SK-N-SH treated with all-trans-retinoic acid at 6 μM for 48 hours (cell line): ENCODE data around the gene EXOC8.

Experiments
- ATAC-seq: fragments of 200-7000 bp; cut with Tn5 transposase; 3 replicates; pipeline ENCODE4 v1.9.1; 2020; ENCODE audit warnings: mild to moderate bottlenecking, moderate library complexity
- ARNTL ChIP-seq: fragments of 450-650 bp; formaldehyde crosslinking; IDR thresholded peaks from 2 replicates; pipeline ENCODE4 v1.5.0; 2020; ENCODE audit warnings: low read depth, mild to moderate bottlenecking, moderate library complexity, borderline replicate concordance
- BACH2 ChIP-seq: fragments of 250-450 bp; sonication (Bioruptor Pico); IDR thresholded peaks from 2 replicates; pipeline ENCODE4 v1.9.0; 2021; ENCODE audit warnings: mild to moderate bottlenecking, borderline replicate concordance
- CSDC2 ChIP-seq: fragments of 250-450 bp; sonication (Bioruptor Pico); IDR thresholded peaks from 2 replicates; pipeline ENCODE4 v1.5.0; 2020; ENCODE audit warnings: mild to moderate bottlenecking, moderate library complexity
- ESRRG ChIP-seq: fragments of 250-450 bp; sonication (Bioruptor Pico); IDR thresholded peaks from 2 replicates; pipeline ENCODE4 v1.6.1; 2021; ENCODE audit warnings: mild to moderate bottlenecking
- GLIS3 ChIP-seq: fragments of 250-450 bp; sonication (Bioruptor Pico); IDR thresholded peaks from 2 replicates; pipeline ENCODE4 v1.5.0; 2020; ENCODE audit warnings: mild to moderate bottlenecking, moderate library complexity
- ISL1 ChIP-seq: fragments of 250-450 bp; sonication (Bioruptor Pico); IDR thresholded peaks from 2 replicates; pipeline ENCODE4 v2.1.2; 2022; ENCODE audit warnings: mild to moderate bottlenecking, moderate library complexity
- OSR1 ChIP-seq: fragments of 250-450 bp; sonication (Bioruptor Pico); IDR thresholded peaks from 2 replicates; pipeline ENCODE4 v1.8.0; 2022; ENCODE audit warnings: moderate library complexity, mild to moderate bottlenecking, inconsistent platforms
- PPARA ChIP-seq: fragments of 250-450 bp; sonication (Bioruptor Pico); IDR thresholded peaks from 2 replicates; pipeline ENCODE4 v1.5.0; 2020; ENCODE audit warnings: mild to moderate bottlenecking, borderline replicate concordance
- RARB ChIP-seq: fragments of 250-450 bp; sonication (Bioruptor Pico); IDR thresholded peaks from 2 replicates; pipeline ENCODE4 v1.8.0; 2021; ENCODE audit warnings: mild to moderate bottlenecking, moderate library complexity
- SNAI2 ChIP-seq: fragments of 250-450 bp; sonication (Bioruptor Pico); IDR thresholded peaks from 2 replicates; pipeline ENCODE4 v1.5.0; 2020; ENCODE audit warnings: mild to moderate bottlenecking, moderate library complexity
- TCF4 ChIP-seq: fragments of 250-450 bp; sonication (Bioruptor Pico); IDR thresholded peaks from 2 replicates; pipeline ENCODE4 v1.8.0; 2021; ENCODE audit warnings: mild to moderate bottlenecking, moderate library complexity, borderline replicate concordance
- TOX ChIP-seq: fragments of 250-450 bp; sonication (Bioruptor Pico); IDR thresholded peaks from 2 replicates; pipeline ENCODE4 v1.8.0; 2021; ENCODE audit warnings: mild to moderate bottlenecking, moderate library complexity, borderline replicate concordance
- ZC3H10 ChIP-seq: fragments of 250-450 bp; sonication (Bioruptor Pico); IDR thresholded peaks from 2 replicates; pipeline ENCODE4 v1.5.1; 2021; ENCODE audit warnings: mild to moderate bottlenecking, moderate library complexity
- ZFP3 ChIP-seq: fragments of 250-450 bp; sonication (Bioruptor Pico); IDR thresholded peaks from 2 replicates; pipeline ENCODE4 v1.5.0; 2020; ENCODE audit warnings: mild to moderate bottlenecking, moderate library complexity
- ZFP30 ChIP-seq: fragments of 450-650 bp; formaldehyde crosslinking; IDR thresholded peaks from 2 replicates; pipeline ENCODE4 v1.5.0; 2022; ENCODE audit warnings: mild to moderate bottlenecking, moderate library complexity
- ZNF565 ChIP-seq: fragments of 450-650 bp; formaldehyde crosslinking; conservative IDR thresholded peaks from 2 replicates; pipeline ENCODE4 v1.5.0; 2020; ENCODE audit warnings: low read depth, mild to moderate bottlenecking, moderate library complexity
- ZNF70 ChIP-seq: fragments of 450-650 bp; formaldehyde crosslinking; IDR thresholded peaks from 2 replicates; pipeline ENCODE4 v1.5.0; 2020; ENCODE audit warnings: mild to moderate bottlenecking, moderate library complexity
- ZNF8 ChIP-seq: fragments of 450-650 bp; formaldehyde crosslinking; IDR thresholded peaks from 2 replicates; pipeline ENCODE4 v1.5.0; 2020; ENCODE audit warnings: mild to moderate bottlenecking, moderate library complexity
- TF ChIP-seq, protein P1 (sequence below): fragments of 250-450 bp; sonication (Bioruptor Pico); IDR thresholded peaks from 2 replicates; pipeline ENCODE4 v1.5.1; 2021; ENCODE audit warnings: mild to moderate bottlenecking, moderate library complexity
- TF ChIP-seq, protein P2 (sequence below): fragments of 250-450 bp; sonication (Bioruptor Pico); IDR thresholded peaks from 2 replicates; pipeline ENCODE4 v1.8.0; 2020; ENCODE audit warnings: mild to moderate bottlenecking, moderate library complexity, borderline replicate concordance
- TF ChIP-seq, protein P3 (sequence below): fragments of 250-450 bp; sonication (Bioruptor Pico); IDR thresholded peaks from 2 replicates; pipeline ENCODE4 v1.8.0; 2021; ENCODE audit warnings: low read depth, mild to moderate bottlenecking, moderate library complexity, borderline replicate concordance
- TF ChIP-seq, protein P4 (sequence below): fragments of 250-450 bp; sonication (Bioruptor Pico); IDR thresholded peaks from 2 replicates; pipeline ENCODE4 v1.5.1; 2020; ENCODE audit warnings: low read depth, mild to moderate bottlenecking, moderate library complexity
- TF ChIP-seq, protein P5 (sequence below): fragments of 250-450 bp; sonication (Bioruptor Pico); IDR thresholded peaks from 2 replicates; pipeline ENCODE4 v1.5.0; 2020; ENCODE audit warnings: mild to moderate bottlenecking, moderate library complexity

EXOC8 gene

DNA sequence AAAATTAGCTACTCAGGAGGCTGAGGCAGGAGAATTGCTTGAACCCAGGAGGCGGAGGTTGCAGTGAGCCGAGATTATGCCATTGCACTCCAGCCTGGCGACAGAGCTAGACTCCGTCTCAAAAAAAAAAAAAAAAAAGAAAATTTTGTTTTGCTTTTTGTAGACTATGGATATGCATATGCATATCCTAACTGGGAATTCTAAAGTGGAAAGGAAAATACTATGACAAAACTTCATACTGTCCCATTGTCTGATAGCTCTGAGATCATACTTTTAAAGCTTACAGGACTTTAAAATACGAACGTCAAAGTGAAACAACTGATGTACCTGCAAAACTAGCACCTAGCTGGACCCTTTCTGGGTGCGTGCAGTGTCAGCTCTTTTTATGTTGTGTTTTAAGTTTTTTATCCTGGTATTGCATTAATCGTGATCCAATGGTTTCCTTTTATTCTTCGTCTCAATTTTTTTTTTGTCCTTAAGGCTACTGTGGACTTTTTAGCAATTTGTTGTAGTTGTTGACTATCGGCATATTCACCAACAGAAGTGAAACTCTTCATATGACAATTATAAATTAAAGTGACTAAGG lies 19.6 kb upstream of the EXOC8 start:
- TF ChIP-seq ISL1 (CRISPR knock-in tag) (no peak), OSR1 (CRISPR knock-in tag) (no peak), ZNF8 (no peak), RARB (CRISPR knock-in tag) (no peak), CSDC2 (CRISPR knock-in tag) (no peak), ZC3H10 (CRISPR knock-in tag) (no peak), PPARA (no peak), BACH2 (no peak), TCF4 (no peak), GLIS3 (CRISPR knock-in tag) (no peak)
- no peak for ATAC-seq

DNA sequence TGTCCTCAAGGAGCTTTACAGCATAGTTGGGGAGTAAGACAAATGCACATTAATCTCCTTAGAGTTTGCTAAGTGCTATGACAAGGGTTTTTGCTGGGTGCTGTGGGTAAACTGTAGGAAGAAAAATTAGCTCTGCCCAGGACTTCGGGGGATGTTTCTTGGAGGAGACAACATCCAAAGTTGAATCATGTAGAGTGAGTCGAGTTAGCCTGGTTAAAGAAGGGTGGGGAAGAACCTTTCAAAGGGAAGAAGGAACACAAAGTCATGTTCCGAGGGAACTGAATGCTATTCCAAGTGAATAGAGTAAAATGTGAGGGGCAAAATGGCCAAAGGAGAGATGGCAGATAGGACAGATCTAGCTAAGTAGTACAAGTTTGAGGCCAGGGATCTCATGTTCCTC lies 17.5 kb upstream of the EXOC8 start:
- no peak for ATAC-seq
- TF ChIP-seq ESRRG (CRISPR knock-in tag) (no peak), CSDC2 (CRISPR knock-in tag) (no peak), TOX (CRISPR knock-in tag) (no peak), ZNF8 (no peak), ZFP3 (CRISPR knock-in tag) (no peak), PPARA (no peak), RARB (CRISPR knock-in tag) (no peak), ISL1 (CRISPR knock-in tag) (no peak), GLIS3 (CRISPR knock-in tag) (no peak), ZNF70 (CRISPR knock-in tag) (no peak), ZNF565 (CRISPR knock-in tag) (no peak), ZFP30 (no peak), ZC3H10 (CRISPR knock-in tag) (no peak), BACH2 (no peak), TCF4 (no peak), OSR1 (CRISPR knock-in tag) (no peak)
- TF ChIP-seq, protein P1, sequence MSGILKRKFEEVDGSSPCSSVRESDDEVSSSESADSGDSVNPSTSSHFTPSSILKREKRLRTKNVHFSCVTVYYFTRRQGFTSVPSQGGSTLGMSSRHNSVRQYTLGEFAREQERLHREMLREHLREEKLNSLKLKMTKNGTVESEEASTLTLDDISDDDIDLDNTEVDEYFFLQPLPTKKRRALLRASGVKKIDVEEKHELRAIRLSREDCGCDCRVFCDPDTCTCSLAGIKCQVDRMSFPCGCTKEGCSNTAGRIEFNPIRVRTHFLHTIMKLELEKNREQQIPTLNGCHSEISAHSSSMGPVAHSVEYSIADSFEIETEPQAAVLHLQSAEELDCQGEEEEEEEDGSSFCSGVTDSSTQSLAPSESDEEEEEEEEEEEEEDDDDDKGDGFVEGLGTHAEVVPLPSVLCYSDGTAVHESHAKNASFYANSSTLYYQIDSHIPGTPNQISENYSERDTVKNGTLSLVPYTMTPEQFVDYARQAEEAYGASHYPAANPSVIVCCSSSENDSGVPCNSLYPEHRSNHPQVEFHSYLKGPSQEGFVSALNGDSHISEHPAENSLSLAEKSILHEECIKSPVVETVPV = no peak
- TF ChIP-seq, protein P2, sequence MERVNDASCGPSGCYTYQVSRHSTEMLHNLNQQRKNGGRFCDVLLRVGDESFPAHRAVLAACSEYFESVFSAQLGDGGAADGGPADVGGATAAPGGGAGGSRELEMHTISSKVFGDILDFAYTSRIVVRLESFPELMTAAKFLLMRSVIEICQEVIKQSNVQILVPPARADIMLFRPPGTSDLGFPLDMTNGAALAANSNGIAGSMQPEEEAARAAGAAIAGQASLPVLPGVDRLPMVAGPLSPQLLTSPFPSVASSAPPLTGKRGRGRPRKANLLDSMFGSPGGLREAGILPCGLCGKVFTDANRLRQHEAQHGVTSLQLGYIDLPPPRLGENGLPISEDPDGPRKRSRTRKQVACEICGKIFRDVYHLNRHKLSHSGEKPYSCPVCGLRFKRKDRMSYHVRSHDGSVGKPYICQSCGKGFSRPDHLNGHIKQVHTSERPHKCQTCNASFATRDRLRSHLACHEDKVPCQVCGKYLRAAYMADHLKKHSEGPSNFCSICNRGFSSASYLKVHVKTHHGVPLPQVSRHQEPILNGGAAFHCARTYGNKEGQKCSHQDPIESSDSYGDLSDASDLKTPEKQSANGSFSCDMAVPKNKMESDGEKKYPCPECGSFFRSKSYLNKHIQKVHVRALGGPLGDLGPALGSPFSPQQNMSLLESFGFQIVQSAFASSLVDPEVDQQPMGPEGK (CRISPR knock-in tag) = no peak
- TF ChIP-seq, protein P3, sequence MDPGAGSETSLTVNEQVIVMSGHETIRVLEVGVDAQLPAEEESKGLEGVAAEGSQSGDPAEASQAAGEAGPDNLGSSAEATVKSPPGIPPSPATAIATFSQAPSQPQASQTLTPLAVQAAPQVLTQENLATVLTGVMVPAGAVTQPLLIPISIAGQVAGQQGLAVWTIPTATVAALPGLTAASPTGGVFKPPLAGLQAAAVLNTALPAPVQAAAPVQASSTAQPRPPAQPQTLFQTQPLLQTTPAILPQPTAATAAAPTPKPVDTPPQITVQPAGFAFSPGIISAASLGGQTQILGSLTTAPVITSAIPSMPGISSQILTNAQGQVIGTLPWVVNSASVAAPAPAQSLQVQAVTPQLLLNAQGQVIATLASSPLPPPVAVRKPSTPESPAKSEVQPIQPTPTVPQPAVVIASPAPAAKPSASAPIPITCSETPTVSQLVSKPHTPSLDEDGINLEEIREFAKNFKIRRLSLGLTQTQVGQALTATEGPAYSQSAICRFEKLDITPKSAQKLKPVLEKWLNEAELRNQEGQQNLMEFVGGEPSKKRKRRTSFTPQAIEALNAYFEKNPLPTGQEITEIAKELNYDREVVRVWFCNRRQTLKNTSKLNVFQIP = no peak

DNA sequence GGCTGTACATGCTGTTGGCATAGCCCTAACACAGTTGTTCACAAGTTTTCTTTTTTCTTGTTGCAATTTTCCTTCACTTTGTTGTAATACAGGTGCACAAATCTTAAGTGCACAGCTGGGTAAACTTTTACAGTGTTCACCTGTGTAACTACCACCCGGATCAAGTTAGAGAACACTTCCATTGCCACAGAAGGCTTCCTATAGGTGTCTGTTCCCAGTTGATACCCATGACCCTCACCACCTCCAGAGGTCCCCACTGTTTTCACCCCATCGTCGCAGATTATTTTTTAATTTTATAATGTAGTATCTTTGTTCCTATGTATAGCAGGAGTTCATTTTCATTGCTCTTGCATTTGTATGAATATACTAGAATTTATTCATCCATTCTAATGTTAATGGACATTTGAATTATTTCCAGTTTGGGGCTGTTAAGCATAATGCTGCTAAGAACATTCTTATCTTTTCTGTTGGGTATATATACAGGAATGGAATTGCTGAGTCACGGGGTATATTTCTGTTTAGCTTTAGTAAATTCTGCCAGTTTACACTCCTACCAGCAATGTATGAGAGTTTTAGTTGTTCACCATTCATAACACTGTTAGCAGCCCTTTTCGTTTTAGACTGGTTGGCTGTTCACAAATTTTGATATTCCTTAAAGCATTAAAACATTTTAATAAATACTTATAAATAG lies 16.8 kb upstream of the EXOC8 start:
- ATAC-seq = no peak
- TF ChIP-seq, protein P1 = no peak
- TF ChIP-seq CSDC2 (CRISPR knock-in tag) (no peak), ESRRG (CRISPR knock-in tag) (no peak), ZNF565 (CRISPR knock-in tag) (no peak), ARNTL (CRISPR knock-in tag) (no peak), RARB (CRISPR knock-in tag) (no peak), PPARA (no peak), ZNF8 (no peak), ZFP30 (no peak), SNAI2 (CRISPR knock-in tag) (no peak), ZNF70 (CRISPR knock-in tag) (no peak), ISL1 (CRISPR knock-in tag) (no peak)
- TF ChIP-seq, protein P4, sequence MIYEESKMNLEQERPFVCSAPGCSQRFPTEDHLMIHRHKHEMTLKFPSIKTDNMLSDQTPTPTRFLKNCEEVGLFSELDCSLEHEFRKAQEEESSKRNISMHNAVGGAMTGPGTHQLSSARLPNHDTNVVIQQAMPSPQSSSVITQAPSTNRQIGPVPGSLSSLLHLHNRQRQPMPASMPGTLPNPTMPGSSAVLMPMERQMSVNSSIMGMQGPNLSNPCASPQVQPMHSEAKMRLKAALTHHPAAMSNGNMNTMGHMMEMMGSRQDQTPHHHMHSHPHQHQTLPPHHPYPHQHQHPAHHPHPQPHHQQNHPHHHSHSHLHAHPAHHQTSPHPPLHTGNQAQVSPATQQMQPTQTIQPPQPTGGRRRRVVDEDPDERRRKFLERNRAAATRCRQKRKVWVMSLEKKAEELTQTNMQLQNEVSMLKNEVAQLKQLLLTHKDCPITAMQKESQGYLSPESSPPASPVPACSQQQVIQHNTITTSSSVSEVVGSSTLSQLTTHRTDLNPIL (CRISPR knock-in tag) = no peak
- TF ChIP-seq, protein P2 (CRISPR knock-in tag) = no peak
- TF ChIP-seq, protein P5, sequence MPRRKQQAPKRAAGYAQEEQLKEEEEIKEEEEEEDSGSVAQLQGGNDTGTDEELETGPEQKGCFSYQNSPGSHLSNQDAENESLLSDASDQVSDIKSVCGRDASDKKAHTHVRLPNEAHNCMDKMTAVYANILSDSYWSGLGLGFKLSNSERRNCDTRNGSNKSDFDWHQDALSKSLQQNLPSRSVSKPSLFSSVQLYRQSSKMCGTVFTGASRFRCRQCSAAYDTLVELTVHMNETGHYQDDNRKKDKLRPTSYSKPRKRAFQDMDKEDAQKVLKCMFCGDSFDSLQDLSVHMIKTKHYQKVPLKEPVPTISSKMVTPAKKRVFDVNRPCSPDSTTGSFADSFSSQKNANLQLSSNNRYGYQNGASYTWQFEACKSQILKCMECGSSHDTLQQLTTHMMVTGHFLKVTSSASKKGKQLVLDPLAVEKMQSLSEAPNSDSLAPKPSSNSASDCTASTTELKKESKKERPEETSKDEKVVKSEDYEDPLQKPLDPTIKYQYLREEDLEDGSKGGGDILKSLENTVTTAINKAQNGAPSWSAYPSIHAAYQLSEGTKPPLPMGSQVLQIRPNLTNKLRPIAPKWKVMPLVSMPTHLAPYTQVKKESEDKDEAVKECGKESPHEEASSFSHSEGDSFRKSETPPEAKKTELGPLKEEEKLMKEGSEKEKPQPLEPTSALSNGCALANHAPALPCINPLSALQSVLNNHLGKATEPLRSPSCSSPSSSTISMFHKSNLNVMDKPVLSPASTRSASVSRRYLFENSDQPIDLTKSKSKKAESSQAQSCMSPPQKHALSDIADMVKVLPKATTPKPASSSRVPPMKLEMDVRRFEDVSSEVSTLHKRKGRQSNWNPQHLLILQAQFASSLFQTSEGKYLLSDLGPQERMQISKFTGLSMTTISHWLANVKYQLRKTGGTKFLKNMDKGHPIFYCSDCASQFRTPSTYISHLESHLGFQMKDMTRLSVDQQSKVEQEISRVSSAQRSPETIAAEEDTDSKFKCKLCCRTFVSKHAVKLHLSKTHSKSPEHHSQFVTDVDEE (CRISPR knock-in tag) = no peak
